Uterine smooth muscle cell (primary cell): ENCODE measurements around the gene TCHH. TPM values are rescaled to one million over a fixed set of nuclear protein-coding genes. Genes with fewer than 3 reads are reported as not detected.

Experiments used
- total RNA-seq: library from RNA; depleted of rRNA; stranded (reverse); fragments of >200 nt; gene quantifications from 2 replicates; pipeline ENCODE4 v1.2.3, GENCODE V29; 2014

Gene TCHH
- total RNA-seq, result under 0.01 TPM in 1 of 2 replicates, not detected in the other

GRCh38 chr1:152115344-152115743 is at the start of gene TCHH:
Gene TCHH, minus strand, starts transcription at chr1:152115444. Its CDS starts 1,364 bp downstream, at chr1:152114080.

GRCh38 chr1:152159144-152159543 is 43.9 kb upstream of the TCHH start, which contains the start of gene RPTN:
Gene RPTN, minus strand, starts transcription at chr1:152159228. Its CDS starts 1,339 bp downstream, at chr1:152157889.

GRCh38 chr1:152089014-152089674 is 26.1 kb downstream of the TCHH start, which contains the start of gene TCHHL1:
Gene TCHHL1, minus strand, starts transcription at chr1:152089064. Its CDS starts 921 bp downstream, at chr1:152088143.

Other genes starting within 250 kb of the TCHH start
- gene THEM4, start 205.9 kb downstream of the TCHH start, total RNA-seq, result 7.0 and 8.3 TPM in 2 replicates
- gene S100A10, start 121.6 kb downstream of the TCHH start, total RNA-seq, result 60.1 and 106 TPM in 2 replicates
- 42.2 and 59.2 TPM in 2 replicates for gene S100A11, start 78.4 kb downstream of the TCHH start, total RNA-seq
- gene TCHHL1, start 26.4 kb downstream of the TCHH start, total RNA-seq, result not detected in 2 replicates
- not detected in 2 replicates for gene RPTN, start 43.8 kb upstream of the TCHH start, total RNA-seq
- gene HRNR, start 108.7 kb upstream of the TCHH start, total RNA-seq, result not detected in 2 replicates
- gene FLG, start 209.8 kb upstream of the TCHH start, total RNA-seq, result under 0.01 TPM in 1 of 2 replicates, not detected in the other
- under 0.01 TPM in 1 of 2 replicates, not detected in the other for gene FLG2, start 244.6 kb upstream of the TCHH start, total RNA-seq